Neuronal stem cell (in vitro differentiated cells): ENCODE data around the gene HAND2.

Source experiments
- DNase-seq: peaks from one replicate; pipeline ENCODE4 v3.0.0-alpha.2; 2013; ENCODE audit warnings: low spot score
- H2AFZ ChIP-seq: one replicate; pipeline ENCODE4 v1.6.1; 2013; ENCODE audit warnings: mild to moderate bottlenecking, low read length, inconsistent platforms
- H2AK5ac ChIP-seq: 2 replicates; pipeline ENCODE4 v1.6.1; 2013; ENCODE audit warnings: low read depth, mild to moderate bottlenecking, inconsistent platforms, low read length, moderate library complexity, mixed read lengths
- H2BK120ac ChIP-seq: 2 replicates; pipeline ENCODE4 v1.6.1; 2013; ENCODE audit warnings: low read depth, mild to moderate bottlenecking, inconsistent platforms, low read length, moderate library complexity, mixed read lengths
- H2BK12ac ChIP-seq: one replicate; pipeline ENCODE4 v1.6.1; 2013; ENCODE audit warnings: low read length, inconsistent platforms
- H2BK15ac ChIP-seq: 2 replicates; pipeline ENCODE4 v1.6.1; 2013; ENCODE audit warnings: mild to moderate bottlenecking, low read length, inconsistent platforms, mixed read lengths
- H2BK5ac ChIP-seq: one replicate; pipeline ENCODE4 v1.6.1; 2013; ENCODE audit warnings: inconsistent platforms, mild to moderate bottlenecking, low read length, moderate library complexity
- H3K14ac ChIP-seq: one replicate; pipeline ENCODE4 v1.6.1; 2013; ENCODE audit warnings: low read length, inconsistent platforms
- H3K18ac ChIP-seq: 2 replicates; pipeline ENCODE4 v1.6.1; 2013; ENCODE audit warnings: low read length, inconsistent platforms
- H3K23ac ChIP-seq: 2 replicates; pipeline ENCODE4 v1.6.1; 2013; ENCODE audit warnings: low read depth, mild to moderate bottlenecking, mixed read lengths, low read length, inconsistent platforms; ENCODE audit not compliant: poor library complexity
- H3K27ac ChIP-seq: replicated peaks from 3 replicates; pipeline ENCODE4 v1.5.1; 2013; ENCODE audit warnings: low read length, inconsistent platforms
- H3K27me3 ChIP-seq, 3 experiments: 2 replicates each; pipeline ENCODE4 v1.6.1; 2013; ENCODE audit warnings: low read length in 3 of 3, mild to moderate bottlenecking in 2 of 3, inconsistent platforms in 1 of 3, low read depth in 1 of 3, mixed read lengths in 1 of 3, moderate library complexity in 1 of 3; ENCODE audit not compliant: control insufficient read depth in 3 of 3, insufficient read depth in 3 of 3
- H3K36me3 ChIP-seq, 2 donors: replicated peaks in 1 of 2; 2 replicates each; pipeline ENCODE4 v1.6.1; 2013; ENCODE audit warnings: low read length in 2 of 2; ENCODE audit not compliant: control insufficient read depth in 2 of 2, insufficient read depth in 2 of 2
- H3K4ac ChIP-seq: 2 replicates; pipeline ENCODE4 v1.6.1; 2013; ENCODE audit warnings: inconsistent platforms, mild to moderate bottlenecking, low read length, moderate library complexity
- H3K4me1 ChIP-seq, 2 donors: 1 replicate in 1 of 2; 2 replicates in 1 of 2; pipeline ENCODE4 v1.6.1; 2013; ENCODE audit warnings: low read length in 2 of 2, low read depth in 1 of 2; ENCODE audit not compliant: control insufficient read depth in 2 of 2, insufficient read depth in 1 of 2
- H3K4me2 ChIP-seq: one replicate; pipeline ENCODE4 v1.6.1; 2013; ENCODE audit warnings: mild to moderate bottlenecking, low read length, inconsistent platforms; ENCODE audit not compliant: insufficient read depth, poor library complexity, severe bottlenecking
- H3K4me3 ChIP-seq, 2 donors: 2 replicates each; pipeline ENCODE4 v1.5.1; 2013; ENCODE audit warnings: low read length in 2 of 2, mild to moderate bottlenecking in 2 of 2, inconsistent platforms in 1 of 2, moderate library complexity in 1 of 2
- H3K79me1 ChIP-seq: one replicate; pipeline ENCODE4 v1.6.1; 2013; ENCODE audit warnings: low read depth, mild to moderate bottlenecking, inconsistent platforms, low read length, moderate library complexity
- H3K9ac ChIP-seq: one replicate; pipeline ENCODE4 v1.6.1; 2013; ENCODE audit warnings: mild to moderate bottlenecking, low read depth, low read length, inconsistent platforms; ENCODE audit not compliant: poor library complexity
- H3K9me3 ChIP-seq, 2 donors: replicated peaks in 1 of 2; 2 replicates each; pipeline versions ENCODE3 to v1.6.1; 2013; ENCODE audit warnings: low read length in 2 of 2, mild to moderate bottlenecking in 2 of 2, inconsistent platforms in 1 of 2, low read depth in 1 of 2, mixed read lengths in 1 of 2, moderate library complexity in 1 of 2; ENCODE audit not compliant: control insufficient read depth in 2 of 2, insufficient read depth in 1 of 2
- H4K8ac ChIP-seq: one replicate; pipeline ENCODE4 v1.6.1; 2013; ENCODE audit warnings: low read depth, mild to moderate bottlenecking, inconsistent platforms, low read length, moderate library complexity
- H4K91ac ChIP-seq: one replicate; pipeline ENCODE4 v1.6.1; 2013; ENCODE audit warnings: low read length, low read depth, mild to moderate bottlenecking, inconsistent platforms; ENCODE audit not compliant: poor library complexity
- WGBS, 2 donors: extraction: QIAGEN DNeasy Blood & Tissue Kit; methylation state at CpG; one replicate each; pipeline ENCODE4 v1.1.7; 2013; ENCODE audit warnings: missing lambda C conversion rate in 2 of 2, mixed read lengths in 1 of 2; ENCODE audit not compliant: insufficient read length in 2 of 2, insufficient replicate concordance in 1 of 2; ENCODE audit errors: extremely low coverage in 2 of 2; 5-methylcytosine and 5-hydroxymethylcytosine counted together

The HAND2 gene

GRCh38 chr4:173490256-173490655, 39.8 kb downstream of the HAND2 start:
- H3K4me2 ChIP-seq: no peak overlapping the region
- H3K79me1 ChIP-seq: no peaks in the 10 kb centered on the region
- H3K9ac ChIP-seq: no peak overlapping the region
- H2AK5ac ChIP-seq: no peak overlapping the region
- peak overlapping the region; percentile 9 for H2AFZ ChIP-seq
- no peaks in the 10 kb centered on the region for H3K9me3 ChIP-seq
- no peak overlapping the region for H4K8ac ChIP-seq
- H3K4me1 ChIP-seq: no peaks in the 10 kb centered on the region
- no peak overlapping the region for H3K27ac ChIP-seq
- H2BK15ac ChIP-seq: no peak overlapping the region
- WGBS, 2 donors: no CpG with 5 or more reads among the region's 3 CpGs
- no peaks in the 10 kb centered on the region for H3K36me3 ChIP-seq
- no peak overlapping the region for H2BK12ac ChIP-seq
- peaks cover 0 to 45% (median 10%) of the 10 kb centered on the region in 3 experiments for H3K27me3 ChIP-seq
- no peak overlapping the region for H2BK5ac ChIP-seq
- no peak overlapping the region for H3K4me3 ChIP-seq
- H3K4ac ChIP-seq: no peak overlapping the region
- H3K18ac ChIP-seq: no peak overlapping the region
- no peak overlapping the region for H3K23ac ChIP-seq
- H2BK120ac ChIP-seq: no peak overlapping the region
- H4K91ac ChIP-seq: no peak overlapping the region
- no peak for DNase-seq
- H3K14ac ChIP-seq: no peak overlapping the region

- no peak overlapping the region for H4K8ac ChIP-seq
- no peak overlapping the region for H3K9ac ChIP-seq
- no peak overlapping the region for H2BK12ac ChIP-seq
Observed at GRCh38 chr4:173489514-173489913, 40.5 kb downstream of the HAND2 start.

GRCh38 chr4:173488656-173489055, 41.4 kb downstream of the HAND2 start:
- no peak for DNase-seq
- Histone ChIP-seq H3K4me2 (no peak overlapping the region), H3K9me3 (no peaks in the 10 kb centered on the region), H3K4me1 (no peaks in the 10 kb centered on the region), H3K23ac (no peak overlapping the region), H3K27me3 (peaks cover 0 to 29% (median 0%) of the 10 kb centered on the region in 3 experiments), H3K18ac (no peak overlapping the region), H4K8ac (no peak overlapping the region), H4K91ac (no peak overlapping the region), H2BK120ac (no peak overlapping the region), H3K4me3 (no peak overlapping the region), H2AFZ (no peak overlapping the region), H2BK12ac (no peak overlapping the region), H2AK5ac (no peak overlapping the region), H3K9ac (no peak overlapping the region), H3K79me1 (no peaks in the 10 kb centered on the region), H3K36me3 (no peaks in the 10 kb centered on the region), H2BK15ac (no peak overlapping the region), H3K14ac (no peak overlapping the region), H3K27ac (no peak overlapping the region), H2BK5ac (no peak overlapping the region), H3K4ac (no peak overlapping the region)
- no CpG with 5 or more reads among the region's 1 CpG for WGBS, 2 donors

More at GRCh38 chr4:173489514-173489913, 40.5 kb downstream of the HAND2 start:
- Histone ChIP-seq H3K23ac (no peak overlapping the region), H3K14ac (no peak overlapping the region), H2BK120ac (no peak overlapping the region), H3K4me3 (no peak overlapping the region), H3K27ac (no peak overlapping the region), H3K9me3 (no peaks in the 10 kb centered on the region), H3K4ac (no peak overlapping the region), H3K36me3 (no peaks in the 10 kb centered on the region), H3K18ac (no peak overlapping the region), H2AFZ (no peak overlapping the region), H3K27me3 (peaks cover 0 to 37% (median 6%) of the 10 kb centered on the region in 3 experiments), H2BK15ac (no peak overlapping the region), H3K4me2 (no peak overlapping the region), H2BK5ac (no peak overlapping the region), H3K4me1 (no peaks in the 10 kb centered on the region), H4K91ac (no peak overlapping the region), H3K79me1 (no peaks in the 10 kb centered on the region), H2AK5ac (no peak overlapping the region)
- no peak for DNase-seq

- Histone ChIP-seq H4K8ac (no peak overlapping the region), H3K4me1 (no peaks in the 10 kb centered on the region), H3K4me2 (no peak overlapping the region), H3K36me3 (no peaks in the 10 kb centered on the region), H2BK120ac (no peak overlapping the region), H3K9me3 (no peaks in the 10 kb centered on the region), H3K27ac (no peak overlapping the region), H3K14ac (no peak overlapping the region), H3K27me3 (peaks cover 0 to 24% (median 0%) of the 10 kb centered on the region in 3 experiments), H3K4me3 (no peak overlapping the region), H3K4ac (no peak overlapping the region), H2BK15ac (no peak overlapping the region), H3K23ac (no peak overlapping the region), H3K18ac (no peak overlapping the region), H4K91ac (no peak overlapping the region), H3K9ac (no peak overlapping the region), H2AK5ac (no peak overlapping the region), H2BK5ac (no peak overlapping the region), H2AFZ (no peak overlapping the region), H2BK12ac (no peak overlapping the region), H3K79me1 (no peaks in the 10 kb centered on the region)
- no peak for DNase-seq
- no CpG with 5 or more reads among the region's 1 CpG for WGBS, 2 donors
Observed at GRCh38 chr4:173488074-173488473, 42.0 kb downstream of the HAND2 start.
